IMR-90 (cell line): Measurements from ENCODE around the gene ADAMTS9. TPM values are rescaled to one million over a fixed set of nuclear protein-coding genes. Genes with fewer than 3 reads are reported as not detected.

ENCODE experiments used
- ATAC-seq: fragments of 200-7000 bp; cut with Tn5 transposase; 2 replicates; pipeline ENCODE4 v1.9.1; 2020; ENCODE audit warnings: low read depth, mild to moderate bottlenecking, moderate library complexity
- BruUV-seq: library from RNA; stranded (reverse); fragments of 400-500 nt; replicated peaks from 2 replicates; lab custom pipeline; 2021; lab: Mats Ljungman, UMichigan
- CTCF ChIA-PET: fragments of 300-600 bp; formaldehyde crosslinking; extraction: SDS; loops from one replicate; lab custom pipeline; 2021; ENCODE audit warnings: antibody characterized with exemption; lab: Yijun Ruan, JAX
- POLR2A ChIA-PET: fragments of 300-600 bp; sonication (Branson Sonifier 250); formaldehyde crosslinking; loops from one replicate; lab custom pipeline; 2022; ENCODE audit warnings: antibody characterized with exemption; ENCODE audit not compliant: unreplicated experiment; lab: Charles Lee
- DNase-seq: peaks from one replicate; pipeline ENCODE4 v3.0.0; 2013
- H2AFZ ChIP-seq: replicated peaks from 2 replicates; pipeline ENCODE3; 2013; ENCODE audit warnings: low read length, mild to moderate bottlenecking; ENCODE audit not compliant: poor library complexity
- H2AK5ac ChIP-seq: 2 replicates; pipeline ENCODE4 v1.6.1; 2013; ENCODE audit warnings: low read depth, low read length, inconsistent platforms
- H2AK9ac ChIP-seq: replicated peaks from 2 replicates; pipeline ENCODE3; 2013; ENCODE audit warnings: mild to moderate bottlenecking, low read depth, low read length, moderate library complexity; ENCODE audit not compliant: poor library complexity
- H2BK120ac ChIP-seq: 2 replicates; pipeline ENCODE4 v1.6.1; 2013; ENCODE audit warnings: low read depth, low read length, inconsistent platforms
- H2BK15ac ChIP-seq: 3 replicates; pipeline ENCODE4 v1.6.1; 2013; ENCODE audit warnings: low read depth, low read length, inconsistent platforms
- H2BK20ac ChIP-seq: 2 replicates; pipeline ENCODE4 v1.6.1; 2013; ENCODE audit warnings: low read depth, mild to moderate bottlenecking, inconsistent platforms, low read length, moderate library complexity
- H2BK5ac ChIP-seq: 2 replicates; pipeline ENCODE4 v1.6.1; 2013; ENCODE audit warnings: mild to moderate bottlenecking, low read depth, low read length, inconsistent platforms; ENCODE audit not compliant: poor library complexity, severe bottlenecking
- H3K14ac ChIP-seq: replicated peaks from 2 replicates; pipeline ENCODE4 v1.6.1; 2013; ENCODE audit warnings: low read depth, low read length, inconsistent platforms
- H3K18ac ChIP-seq: 2 replicates; pipeline ENCODE4 v1.6.1; 2013; ENCODE audit warnings: low read depth, low read length, control low read depth
- H3K23ac ChIP-seq: 2 replicates; pipeline ENCODE4 v1.6.1; 2013; ENCODE audit warnings: low read depth, low read length, inconsistent platforms
- H3K27ac ChIP-seq: 2 replicates; pipeline ENCODE4 v1.5.1; 2013; ENCODE audit warnings: mild to moderate bottlenecking, control low read depth, low read length; ENCODE audit not compliant: insufficient read depth
- H3K27me3 ChIP-seq: 2 replicates; pipeline ENCODE4 v1.6.1; 2013; ENCODE audit warnings: low read length; ENCODE audit not compliant: control insufficient read depth, insufficient read depth
- H3K36me3 ChIP-seq: 2 replicates; pipeline ENCODE4 v1.6.1; 2013; ENCODE audit warnings: low read length, mixed read lengths; ENCODE audit not compliant: control insufficient read depth, insufficient read depth
- H3K4ac ChIP-seq: 2 replicates; pipeline ENCODE4 v1.6.1; 2013; ENCODE audit warnings: low read depth, low read length, inconsistent platforms
- H3K4me1 ChIP-seq: 2 replicates; pipeline ENCODE4 v1.6.1; 2013; ENCODE audit warnings: low read length, mixed read lengths; ENCODE audit not compliant: control insufficient read depth, insufficient read depth
- H3K4me2 ChIP-seq: 2 replicates; pipeline ENCODE4 v1.6.1; 2013; ENCODE audit warnings: low read depth, mild to moderate bottlenecking, control low read depth, low read length, moderate library complexity
- H3K4me3 ChIP-seq: 2 replicates; pipeline ENCODE4 v1.5.1; 2013; ENCODE audit warnings: low read depth, mild to moderate bottlenecking, control low read depth, low read length, moderate library complexity; ENCODE audit not compliant: insufficient read depth
- H3K56ac ChIP-seq: 2 replicates; pipeline ENCODE4 v1.6.1; 2013; ENCODE audit warnings: low read length, inconsistent platforms; ENCODE audit not compliant: insufficient read depth; ENCODE audit errors: extremely low read depth
- H3K79me1 ChIP-seq, 2 experiments: 2 replicates each; pipeline ENCODE4 v1.6.1; 2013; ENCODE audit warnings: low read length in 2 of 2, inconsistent platforms in 1 of 2, low read depth in 1 of 2
- H3K9ac ChIP-seq: 2 replicates; pipeline ENCODE4 v1.6.1; 2013; ENCODE audit warnings: low read depth, low read length, control low read depth
- H3K9me1 ChIP-seq: 2 replicates; pipeline ENCODE4 v1.6.1; 2013; ENCODE audit warnings: low read length, inconsistent platforms; ENCODE audit not compliant: insufficient read depth
- H3K9me3 ChIP-seq: 2 replicates; pipeline ENCODE4 v1.6.1; 2013; ENCODE audit warnings: low read length; ENCODE audit not compliant: control insufficient read depth, insufficient read depth
- H4K20me1 ChIP-seq: 2 replicates; pipeline ENCODE4 v1.6.1; 2013; ENCODE audit warnings: low read length, inconsistent platforms; ENCODE audit not compliant: insufficient read depth
- H4K5ac ChIP-seq: 2 replicates; pipeline ENCODE4 v1.6.1; 2013; ENCODE audit warnings: mild to moderate bottlenecking, low read depth, low read length, control low read depth
- H4K8ac ChIP-seq, 2 experiments: 2 replicates each; pipeline ENCODE4 v1.6.1; 2013; ENCODE audit warnings: low read depth in 2 of 2, low read length in 2 of 2, control low read depth in 1 of 2, inconsistent platforms in 1 of 2
- H4K91ac ChIP-seq: 2 replicates; pipeline ENCODE4 v1.6.1; 2013; ENCODE audit warnings: low read depth, low read length, inconsistent platforms; ENCODE audit not compliant: insufficient read depth
- MXI1 ChIP-seq: IDR thresholded peaks from 2 replicates; pipeline ENCODE4 v1.6.1; 2012; ENCODE audit warnings: low read depth, mild to moderate bottlenecking, low read length, moderate library complexity, borderline replicate concordance
- POLR2A ChIP-seq: IDR thresholded peaks from 2 replicates; pipeline ENCODE4 v1.6.1; 2012; ENCODE audit warnings: mild to moderate bottlenecking, low read depth, low read length
- RAD21 ChIP-seq: IDR thresholded peaks from 2 replicates; pipeline ENCODE4 v1.6.1; 2012; ENCODE audit warnings: low read length, improper control_type of control experiment
- WGBS, 2 experiments: methylation state at CpG; one replicate each; pipeline versions ENCODE4 v1.1.5 to v1.1.7; 2013; ENCODE audit warnings: missing lambda C conversion rate in 2 of 2; ENCODE audit not compliant: insufficient read length in 1 of 2; ENCODE audit errors: extremely low coverage in 2 of 2; 5-methylcytosine and 5-hydroxymethylcytosine counted together
- dilution Hi-C: fragments of 300-500 bp; cut with HindIII; formaldehyde crosslinking; loops from one replicate; pipeline ENCODE4 v1.14.3; 2018; ENCODE audit warnings: low sequenced_read_pairs; ENCODE audit not compliant: unreplicated experiment
- in situ Hi-C: fragments of 300-500 bp; cut with MboI; formaldehyde crosslinking; loops from 3 replicates; pipeline ENCODE4 v1.14.3; 2019; ENCODE audit warnings: low sequenced_read_pairs, inconsistent platforms, mixed read lengths
- intact Hi-C: fragments of 100-400 bp; cut with micrococcal nuclease; formaldehyde crosslinking; loops from 2 replicates; pipeline ENCODE4 v1.10.0; 2022
- polyA plus RNA-seq, 3 experiments: library from polyadenylated mRNA; depleted of rRNA; stranded (reverse); fragments of >200 nt; gene quantifications; 2 replicates each; pipeline ENCODE4 v1.2.3, GENCODE V29; 2012; ENCODE audit warnings: low replicate concordance in 1 of 3
- total RNA-seq: library from RNA; depleted of rRNA; stranded (reverse); fragments of >200 nt; gene quantifications from 2 replicates; pipeline ENCODE4 v1.2.3, GENCODE V29; 2012
- TF ChIP-seq, protein P1 (sequence below): conservative IDR thresholded peaks from 2 replicates; pipeline ENCODE4 v1.5.1; 2012; ENCODE audit warnings: mild to moderate bottlenecking, low read depth, low read length, improper control_type of control experiment
- TF ChIP-seq, protein P2 (sequence below): fragments of 150-350 bp; IDR thresholded peaks from 2 replicates; pipeline ENCODE4 v1.6.1; 2017; ENCODE audit warnings: mild to moderate bottlenecking, antibody characterized with exemption, low read length, low read depth

Gene ADAMTS9
- total and polyA plus RNA-seq, 2 of the 4 experiments (the other 2 are of a cell fraction) = 0.55 to 1.1 TPM

- WGBS, 2 experiments = no CpG with 5 or more reads among the region's 4 CpGs
- intact Hi-C loops = no loop called here
- no TSS peak for BruUV-seq
These were observed 31.2 kb upstream of the ADAMTS9 start for GRCh38 chr3:64718976-64719375.

More at GRCh38 chr3:64718976-64719375, 31.2 kb upstream of the ADAMTS9 start:
- Histone ChIP-seq H4K8ac (no peak overlapping the region), H2AK9ac (no peak overlapping the region), H3K79me1 (no peaks in the 10 kb centered on the region), H3K27ac (no peak overlapping the region), H3K4ac (no peak overlapping the region), H2BK120ac (no peak overlapping the region), H2AK5ac (no peak overlapping the region), H2BK15ac (no peak overlapping the region), H3K9me3 (no peaks in the 10 kb centered on the region), H3K18ac (no peak overlapping the region), H3K9me1 (no peaks in the 10 kb centered on the region), H3K56ac (no peak overlapping the region), H3K4me2 (no peak overlapping the region), H4K91ac (no peak overlapping the region), H3K4me3 (no peak overlapping the region), H3K36me3 (no peaks in the 10 kb centered on the region), H2AFZ (no peak overlapping the region), H3K14ac (no peak overlapping the region), H2BK5ac (no peak overlapping the region), H4K5ac (no peak overlapping the region), H4K20me1 (no peaks in the 10 kb centered on the region), H3K4me1 (no peaks in the 10 kb centered on the region), H3K27me3 (no peaks in the 10 kb centered on the region), H3K23ac (no peak overlapping the region), H3K9ac (no peak overlapping the region), H2BK20ac (no peak overlapping the region)
- in situ Hi-C loops = no loop called here
- CTCF ChIA-PET = interaction anchor here (0.7 to 1.1 kb wide), 2 partner anchors 186 to 1232 kb away, joined by 3 read pairs; no protein-coding TSS in a partner anchor
- POLR2A ChIA-PET = no interaction called here
- TF ChIP-seq RAD21 = no peak
- TF ChIP-seq MXI1 = no peak
- TF ChIP-seq, protein P1, sequence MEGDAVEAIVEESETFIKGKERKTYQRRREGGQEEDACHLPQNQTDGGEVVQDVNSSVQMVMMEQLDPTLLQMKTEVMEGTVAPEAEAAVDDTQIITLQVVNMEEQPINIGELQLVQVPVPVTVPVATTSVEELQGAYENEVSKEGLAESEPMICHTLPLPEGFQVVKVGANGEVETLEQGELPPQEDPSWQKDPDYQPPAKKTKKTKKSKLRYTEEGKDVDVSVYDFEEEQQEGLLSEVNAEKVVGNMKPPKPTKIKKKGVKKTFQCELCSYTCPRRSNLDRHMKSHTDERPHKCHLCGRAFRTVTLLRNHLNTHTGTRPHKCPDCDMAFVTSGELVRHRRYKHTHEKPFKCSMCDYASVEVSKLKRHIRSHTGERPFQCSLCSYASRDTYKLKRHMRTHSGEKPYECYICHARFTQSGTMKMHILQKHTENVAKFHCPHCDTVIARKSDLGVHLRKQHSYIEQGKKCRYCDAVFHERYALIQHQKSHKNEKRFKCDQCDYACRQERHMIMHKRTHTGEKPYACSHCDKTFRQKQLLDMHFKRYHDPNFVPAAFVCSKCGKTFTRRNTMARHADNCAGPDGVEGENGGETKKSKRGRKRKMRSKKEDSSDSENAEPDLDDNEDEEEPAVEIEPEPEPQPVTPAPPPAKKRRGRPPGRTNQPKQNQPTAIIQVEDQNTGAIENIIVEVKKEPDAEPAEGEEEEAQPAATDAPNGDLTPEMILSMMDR = no peak
- TF ChIP-seq POLR2A = no peak
- TF ChIP-seq, protein P2, sequence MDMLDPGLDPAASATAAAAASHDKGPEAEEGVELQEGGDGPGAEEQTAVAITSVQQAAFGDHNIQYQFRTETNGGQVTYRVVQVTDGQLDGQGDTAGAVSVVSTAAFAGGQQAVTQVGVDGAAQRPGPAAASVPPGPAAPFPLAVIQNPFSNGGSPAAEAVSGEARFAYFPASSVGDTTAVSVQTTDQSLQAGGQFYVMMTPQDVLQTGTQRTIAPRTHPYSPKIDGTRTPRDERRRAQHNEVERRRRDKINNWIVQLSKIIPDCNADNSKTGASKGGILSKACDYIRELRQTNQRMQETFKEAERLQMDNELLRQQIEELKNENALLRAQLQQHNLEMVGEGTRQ = no peak
- DNase-seq = no peak
- dilution Hi-C loops = no loop called here
- ATAC-seq = no peak
